Myocyte (in vitro differentiated cells): ENCODE measurements around the gene IRF2. TPM values are rescaled to one million over a fixed set of nuclear protein-coding genes. Genes with fewer than 3 reads are reported as not detected.

ENCODE experiments used
- DNase-seq: peaks from one replicate; pipeline ENCODE4 v3.0.0-alpha.2; 2012; ENCODE audit warnings: low read depth
- total RNA-seq: library from RNA; depleted of rRNA; stranded (reverse); fragments of >200 nt; gene quantifications from 2 replicates; pipeline ENCODE4 v1.2.3, GENCODE V29; 2014

Gene IRF2
- total RNA-seq, 1 donor from 2014 or later, result 19.1 TPM

DNA sequence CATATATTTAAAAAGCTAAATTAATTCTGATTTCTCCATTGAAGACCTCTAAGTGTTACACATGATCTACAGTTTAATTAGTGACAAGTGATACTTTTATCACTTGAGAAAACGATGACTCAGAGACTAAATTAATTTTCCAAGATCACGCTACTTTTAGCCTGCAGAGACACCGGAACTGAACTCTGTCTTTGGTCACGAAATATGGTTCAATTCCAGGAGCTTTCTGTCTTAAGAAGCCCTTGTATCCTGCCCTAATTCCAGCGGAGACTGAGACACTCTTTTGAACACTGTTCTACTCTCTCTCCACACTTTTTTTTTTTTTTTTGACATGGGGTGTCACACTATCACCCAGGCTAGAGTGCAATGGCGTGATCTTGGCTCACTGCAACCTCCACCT lies 63.6 kb downstream of the IRF2 start:
- DNase-seq, result no peak

DNA sequence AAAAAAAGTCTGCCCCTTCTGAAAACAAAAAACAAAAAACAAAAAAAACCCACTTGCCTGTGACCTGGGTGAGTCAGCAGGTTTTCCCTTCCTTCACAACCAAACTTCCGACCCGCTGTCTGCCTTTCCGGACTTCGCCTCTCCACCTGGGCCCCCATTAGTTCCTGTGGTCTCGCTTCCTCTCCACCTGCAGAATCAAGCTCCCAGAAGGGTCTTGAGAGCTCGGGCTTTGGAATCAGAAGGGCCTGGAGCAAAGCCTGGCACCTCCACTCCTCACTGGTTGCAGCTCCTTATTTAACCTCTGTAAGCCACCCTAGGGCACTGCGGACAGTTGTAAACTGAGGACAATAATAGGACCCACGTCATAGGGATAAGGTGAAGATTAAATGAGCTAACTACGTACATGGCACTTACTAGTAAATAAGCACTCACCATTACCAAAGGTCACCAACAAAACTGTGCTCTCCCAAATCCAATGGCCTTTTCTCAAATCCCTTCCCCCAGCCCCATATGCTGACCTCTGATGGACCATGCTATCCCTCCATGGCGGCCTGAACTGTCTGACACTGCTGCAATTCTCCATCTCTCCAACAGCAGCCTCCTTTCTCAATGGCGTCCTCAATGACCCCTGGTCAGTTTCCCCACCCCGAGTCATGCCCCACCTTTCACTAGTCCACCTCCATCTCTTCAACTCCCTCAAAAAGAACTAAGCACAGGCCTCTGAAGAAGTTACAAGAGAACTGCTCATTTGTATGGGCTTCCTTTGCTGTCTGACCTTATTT lies 64.2 kb downstream of the IRF2 start:
- no peak for DNase-seq

DNA sequence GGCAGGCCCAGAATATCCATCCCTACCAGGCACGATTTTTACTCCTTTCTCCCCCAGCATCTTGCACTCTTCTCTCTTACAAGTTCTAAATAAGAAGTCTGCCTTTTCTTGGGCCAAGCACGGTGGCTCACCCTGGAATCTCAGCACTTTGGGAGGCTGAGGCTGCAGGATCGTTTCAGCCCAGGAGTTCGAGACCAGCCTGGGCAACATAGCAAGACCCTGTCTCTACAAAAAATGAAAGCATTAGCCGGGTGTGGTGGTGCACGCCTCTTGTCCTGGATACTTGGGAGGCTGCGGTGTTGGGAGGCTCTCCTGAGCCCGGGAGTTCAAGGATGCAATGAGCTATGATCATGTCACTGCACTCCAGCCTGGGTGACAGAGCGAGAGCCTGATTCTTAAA lies 64.8 kb downstream of the IRF2 start:
- no peak for DNase-seq

DNA sequence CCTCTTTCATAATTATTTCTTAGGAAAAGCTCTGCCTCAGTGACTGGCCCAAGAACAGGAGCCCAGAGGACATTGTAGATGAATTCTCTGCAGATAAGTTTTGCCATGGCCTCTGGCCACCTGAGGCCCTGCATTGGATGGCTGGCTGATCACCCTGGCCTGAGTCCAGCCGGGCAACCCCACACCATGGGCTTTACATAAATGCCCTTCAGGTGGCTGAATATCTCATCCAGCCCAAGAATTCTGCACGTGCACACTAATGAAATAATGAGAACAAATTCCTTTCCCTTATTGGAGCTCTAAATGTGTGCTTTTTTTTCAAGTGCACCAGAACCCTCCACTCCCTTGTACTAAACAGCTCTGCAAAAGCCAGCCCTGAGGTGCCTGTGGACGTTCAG lies 65.7 kb downstream of the IRF2 start:
- DNase-seq, result no peak

DNA sequence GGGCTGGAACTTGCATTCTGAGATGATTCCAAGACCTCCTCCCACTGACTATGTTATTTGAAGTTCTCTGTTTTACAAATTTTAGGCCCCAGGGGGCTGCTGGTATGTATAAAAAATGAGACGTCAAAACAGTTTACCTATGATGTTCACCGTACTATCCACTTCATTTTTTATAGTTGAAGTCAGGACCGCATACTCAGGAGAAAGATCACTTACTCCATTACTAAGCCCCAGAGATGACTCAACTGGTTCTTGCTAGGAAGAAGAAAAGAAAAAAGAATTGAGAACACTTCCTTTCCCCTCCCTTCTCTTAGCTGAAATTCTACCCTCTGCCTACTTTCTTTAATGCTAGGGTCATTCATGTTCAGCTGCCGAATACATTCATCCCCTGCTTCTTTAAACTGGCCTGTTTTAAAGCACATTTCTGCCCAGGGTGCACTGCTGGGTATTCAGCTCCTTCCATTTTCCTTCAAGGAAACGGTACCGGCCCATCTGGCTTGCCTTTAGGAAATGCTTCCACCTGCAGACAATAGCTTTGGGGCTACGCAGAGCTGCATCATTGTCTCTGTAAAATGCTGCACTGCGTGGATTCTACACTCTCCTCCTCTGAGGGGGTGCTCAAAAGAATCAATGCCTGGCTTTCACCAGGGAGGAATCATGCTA lies 66.2 kb downstream of the IRF2 start:
- peak; percentile 45 for DNase-seq

DNA sequence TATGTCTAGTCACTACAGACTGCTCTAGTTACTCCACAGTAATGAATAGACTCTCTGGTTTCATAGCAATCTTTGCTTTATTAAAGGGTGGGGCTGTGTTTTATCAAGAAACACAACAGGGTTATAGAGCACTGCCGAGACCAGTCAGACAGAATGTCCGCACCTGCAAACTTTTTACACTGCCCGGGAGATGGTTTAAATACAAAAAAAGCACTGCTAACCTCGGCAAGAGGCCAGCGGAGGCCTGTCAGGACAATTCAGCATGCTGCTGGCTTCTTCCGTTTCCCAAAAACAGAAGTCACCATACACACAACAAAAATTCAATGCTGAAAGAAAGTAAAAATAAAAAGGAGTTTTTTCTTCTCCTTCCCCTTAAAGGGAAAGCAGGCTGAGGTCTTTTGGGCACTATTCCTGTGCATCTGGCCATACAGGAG lies 67.4 kb downstream of the IRF2 start:
- no peak for DNase-seq

- no peak for DNase-seq
Observed at GRCh38 chr4:184404047-184404446, 70.3 kb downstream of the IRF2 start.

- DNase-seq, result no peak
Observed at GRCh38 chr4:184403384-184403781, 71.0 kb downstream of the IRF2 start.

DNA sequence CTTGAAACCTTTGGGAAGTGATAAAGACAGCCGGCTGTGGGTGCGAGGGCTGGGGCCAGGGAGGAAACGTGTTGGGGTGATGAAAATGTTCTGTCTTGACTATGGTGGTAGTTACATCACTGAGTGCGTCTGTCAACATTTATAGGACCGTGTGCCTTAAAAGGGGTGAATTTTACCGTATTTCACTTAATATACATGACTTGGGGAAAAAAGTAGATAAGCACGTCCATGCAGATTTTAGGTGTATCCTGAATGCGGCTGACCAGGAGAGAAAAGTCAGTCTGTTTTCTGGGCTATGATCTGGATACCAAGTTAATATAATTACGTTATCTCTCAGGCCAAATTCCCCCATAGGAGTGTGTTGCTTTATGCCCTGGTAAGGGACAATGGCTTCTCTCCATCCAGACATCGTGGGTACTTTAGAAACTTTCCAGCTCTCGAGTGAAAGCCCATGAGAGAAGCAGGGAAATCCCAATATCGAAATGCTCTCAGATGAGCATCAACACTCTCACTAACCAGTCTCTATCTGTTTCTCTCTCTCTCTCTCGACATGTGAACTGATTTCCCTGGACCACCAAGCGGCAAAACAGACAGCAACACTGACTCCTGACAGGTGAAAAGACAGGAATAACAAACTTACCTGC lies 71.5 kb downstream of the IRF2 start:
- DNase-seq, result no peak

GRCh38 chr4:184402239-184402638 lies 72.1 kb downstream of the IRF2 start:
- no peak for DNase-seq

GRCh38 chr4:184401397-184402171 lies 72.8 kb downstream of the IRF2 start:
- DNase-seq, result no peak

GRCh38 chr4:184400891-184401290 lies 73.5 kb downstream of the IRF2 start:
- no peak for DNase-seq

DNA sequence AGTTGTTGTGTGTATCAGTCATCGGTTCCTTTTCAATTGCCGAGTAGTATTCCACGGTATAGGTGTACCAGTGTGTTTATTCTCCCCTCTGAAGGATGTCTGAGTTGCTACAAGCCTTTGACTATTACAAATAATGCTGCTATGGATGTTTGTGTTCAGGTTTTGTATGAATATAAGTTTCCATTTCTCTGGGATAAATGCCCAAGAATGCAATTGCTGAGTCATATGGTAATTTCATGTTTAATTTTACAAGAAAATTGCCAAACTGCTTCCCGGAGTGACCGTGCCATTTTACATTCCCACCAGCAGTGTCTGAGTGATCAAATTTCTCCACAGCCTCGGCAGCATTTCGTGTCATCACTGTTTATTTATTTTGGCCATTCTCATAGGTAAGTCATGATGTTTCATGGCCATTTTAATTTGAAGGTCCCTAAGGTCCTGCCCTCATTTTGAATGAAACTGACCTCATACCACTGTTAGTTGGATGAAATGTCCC lies 73.9 kb downstream of the IRF2 start:
- peak; percentile 71 for DNase-seq

GRCh38 chr4:184399512-184399908 lies 74.8 kb downstream of the IRF2 start:
- DNase-seq, result no peak

GRCh38 chr4:184398741-184399511 lies 75.4 kb downstream of the IRF2 start:
- DNase-seq, result no peak

GRCh38 chr4:184397516-184398163 lies 76.7 kb downstream of the IRF2 start:
- no peak for DNase-seq

DNA sequence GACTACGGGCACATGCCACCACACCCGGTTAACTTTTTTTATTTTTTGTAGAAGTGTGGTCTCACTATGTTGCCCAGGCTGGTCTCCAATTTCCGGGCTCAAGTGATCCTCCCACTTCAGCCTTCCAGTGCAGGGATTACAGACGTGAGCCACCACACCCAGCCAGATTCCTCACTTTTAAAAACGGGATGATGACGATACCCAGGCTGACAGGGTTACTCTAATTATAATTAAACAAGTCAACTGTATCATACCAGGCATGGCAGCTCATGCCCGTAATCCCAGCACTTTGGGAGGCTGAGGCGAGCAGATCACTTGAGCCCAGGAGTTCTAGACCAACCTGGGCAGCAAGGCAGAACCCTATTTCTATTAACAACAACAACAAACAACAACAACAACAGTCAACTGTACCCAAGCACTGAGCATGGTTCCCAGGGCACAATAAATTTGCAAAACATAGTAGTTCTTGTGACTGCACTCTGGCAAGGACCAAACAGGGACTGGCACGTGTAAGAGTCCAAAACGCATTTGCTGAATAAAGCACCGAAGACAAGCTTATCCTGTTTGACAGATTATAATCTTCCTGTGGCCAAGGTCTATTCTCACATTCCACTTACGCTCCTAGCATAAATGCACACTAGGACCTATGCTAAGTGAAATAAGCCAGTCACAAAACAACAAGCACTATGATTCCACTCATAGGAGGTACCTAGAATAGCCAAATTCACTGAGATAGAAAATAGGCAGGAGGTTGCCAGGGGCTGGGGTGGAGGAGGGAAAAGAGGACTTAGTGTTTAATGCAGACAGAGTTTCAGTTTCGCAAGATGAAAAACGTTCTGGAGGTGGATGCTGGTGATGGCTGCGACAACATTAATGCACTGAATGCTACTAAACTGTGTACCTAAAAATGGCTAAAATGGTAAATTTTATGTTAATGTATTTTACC lies 77.5 kb downstream of the IRF2 start:
- no peak for DNase-seq

GRCh38 chr4:184395971-184396391 lies 78.4 kb downstream of the IRF2 start:
- no peak for DNase-seq

GRCh38 chr4:184395451-184395917 lies 78.9 kb downstream of the IRF2 start:
- no peak for DNase-seq
